ENCODE data around the gene CDH23.

DNA sequence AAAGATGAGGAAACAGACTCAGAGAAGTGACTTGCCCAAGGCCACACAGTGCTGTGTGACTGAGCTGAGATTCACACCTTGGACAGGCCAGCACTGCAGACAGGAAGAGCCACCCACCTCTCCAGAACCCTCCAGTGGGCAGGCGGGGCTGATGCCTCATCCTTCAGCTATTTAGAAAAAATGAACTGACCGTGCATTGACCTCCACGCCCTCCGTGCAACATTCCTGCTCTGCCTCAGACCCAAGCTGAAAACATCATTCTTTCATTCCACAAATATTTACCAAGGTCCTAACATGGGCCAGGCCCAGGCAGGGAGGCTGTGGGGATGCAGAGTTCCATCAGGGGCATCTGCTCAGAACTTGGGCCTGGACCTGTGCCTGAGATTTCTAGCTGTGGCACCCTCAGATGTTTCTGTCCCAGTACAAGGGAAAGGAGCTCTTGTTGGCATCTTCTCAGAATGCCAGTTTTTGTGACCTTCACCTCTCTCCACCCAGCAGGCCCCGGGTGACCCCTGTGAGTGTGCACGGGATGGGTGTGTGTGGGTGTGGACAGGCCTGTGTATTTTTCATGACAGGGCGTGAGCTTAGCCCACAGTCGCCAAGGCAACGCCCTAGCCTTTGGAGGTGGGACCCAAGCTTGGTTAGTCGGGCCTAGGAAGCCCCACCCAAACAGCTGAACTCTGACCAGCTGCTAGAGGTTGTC, 370.1 kb downstream of the CDH23 start:
- TF ChIP-seq EP300 (IDR thresholded peaks at IDR 0.05) (peak in 2 of 4 donors; percentile 91 to 92), POLR2AphosphoS5 (IDR thresholded peaks at IDR 0.05) (peak; percentile 60 to 85)
- TF ChIP-seq, protein P1, sequence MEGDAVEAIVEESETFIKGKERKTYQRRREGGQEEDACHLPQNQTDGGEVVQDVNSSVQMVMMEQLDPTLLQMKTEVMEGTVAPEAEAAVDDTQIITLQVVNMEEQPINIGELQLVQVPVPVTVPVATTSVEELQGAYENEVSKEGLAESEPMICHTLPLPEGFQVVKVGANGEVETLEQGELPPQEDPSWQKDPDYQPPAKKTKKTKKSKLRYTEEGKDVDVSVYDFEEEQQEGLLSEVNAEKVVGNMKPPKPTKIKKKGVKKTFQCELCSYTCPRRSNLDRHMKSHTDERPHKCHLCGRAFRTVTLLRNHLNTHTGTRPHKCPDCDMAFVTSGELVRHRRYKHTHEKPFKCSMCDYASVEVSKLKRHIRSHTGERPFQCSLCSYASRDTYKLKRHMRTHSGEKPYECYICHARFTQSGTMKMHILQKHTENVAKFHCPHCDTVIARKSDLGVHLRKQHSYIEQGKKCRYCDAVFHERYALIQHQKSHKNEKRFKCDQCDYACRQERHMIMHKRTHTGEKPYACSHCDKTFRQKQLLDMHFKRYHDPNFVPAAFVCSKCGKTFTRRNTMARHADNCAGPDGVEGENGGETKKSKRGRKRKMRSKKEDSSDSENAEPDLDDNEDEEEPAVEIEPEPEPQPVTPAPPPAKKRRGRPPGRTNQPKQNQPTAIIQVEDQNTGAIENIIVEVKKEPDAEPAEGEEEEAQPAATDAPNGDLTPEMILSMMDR (IDR thresholded peaks at IDR 0.05) = no peak

Measured in upper lobe of left lung (tissue), 4 donors.